DOHH2 (cell line): Measurements from ENCODE around the gene ING1.

Experiments used
- H3F3A ChIP-seq: fragments of 200-600 bp; sonication (generic), shearing (Covaris generic); 2 replicates; pipeline ENCODE4 v1.6.0; 2016; ENCODE audit warnings: antibody characterized with exemption, mild to moderate bottlenecking; ENCODE audit not compliant: control insufficient read depth, insufficient read depth
- H3K27ac ChIP-seq: fragments of 200-600 bp; sonication (generic); 2 replicates; pipeline ENCODE4 v1.5.1; 2014; ENCODE audit warnings: low read depth, mild to moderate bottlenecking, low read length, moderate library complexity
- H3K27me3 ChIP-seq: fragments of 200-600 bp; sonication (generic); 2 replicates; pipeline ENCODE4 v1.6.1; 2014; ENCODE audit warnings: mild to moderate bottlenecking, low read length, mixed read lengths; ENCODE audit not compliant: control insufficient read depth
- H3K36me3 ChIP-seq: fragments of 200-600 bp; sonication (generic); 2 replicates; pipeline ENCODE4 v1.6.1; 2014; ENCODE audit warnings: mild to moderate bottlenecking, low read length, moderate library complexity, mixed read lengths; ENCODE audit not compliant: control insufficient read depth
- H3K4me1 ChIP-seq: fragments of 200-600 bp; sonication (generic); 2 replicates; pipeline ENCODE4 v1.6.1; 2014; ENCODE audit warnings: mild to moderate bottlenecking, low read length, mixed read lengths; ENCODE audit not compliant: control insufficient read depth
- H3K4me2 ChIP-seq: fragments of 200-600 bp; sonication (generic); 2 replicates; pipeline ENCODE4 v1.6.0; 2014; ENCODE audit warnings: mild to moderate bottlenecking, low read length, moderate library complexity
- H3K4me3 ChIP-seq: fragments of 200-600 bp; sonication (generic); 2 replicates; pipeline ENCODE4 v1.5.1; 2014; ENCODE audit warnings: mild to moderate bottlenecking, low read length, mixed read lengths
- H3K79me2 ChIP-seq: fragments of 200-600 bp; sonication (generic); 2 replicates; pipeline ENCODE4 v1.6.1; 2014; ENCODE audit warnings: mild to moderate bottlenecking, low read length, mixed read lengths; ENCODE audit not compliant: control insufficient read depth
- H3K9me2 ChIP-seq: fragments of 200-600 bp; sonication (generic); replicated peaks from 2 replicates; pipeline ENCODE4 v1.6.1; 2014; ENCODE audit warnings: mild to moderate bottlenecking, low read length, mixed read lengths; ENCODE audit not compliant: control insufficient read depth
- H3K9me3 ChIP-seq: fragments of 200-600 bp; sonication (generic); 2 replicates; pipeline ENCODE4 v1.6.1; 2014; ENCODE audit warnings: antibody characterized with exemption, low read length, mixed read lengths; ENCODE audit not compliant: control insufficient read depth, insufficient read depth
- H4K20me1 ChIP-seq: fragments of 200-600 bp; sonication (generic); 2 replicates; pipeline ENCODE4 v1.6.0; 2014; ENCODE audit warnings: low read depth, mild to moderate bottlenecking, antibody characterized with exemption, low read length, moderate library complexity; ENCODE audit not compliant: control insufficient read depth, insufficient read depth
- CTCF ChIP-seq: fragments of 200-600 bp; sonication (generic); IDR thresholded peaks from one replicate; pipeline ENCODE4 v1.5.1; 2014; ENCODE audit warnings: antibody characterized with exemption, mild to moderate bottlenecking, low read depth, low read length; ENCODE audit not compliant: poor library complexity, severe bottlenecking
- EZH2phosphoT487 ChIP-seq: fragments of 200-600 bp; sonication (generic); IDR thresholded peaks from 2 replicates; pipeline ENCODE4 v1.6.1; 2017; ENCODE audit warnings: borderline replicate concordance, mild to moderate bottlenecking, antibody characterized with exemption, low read length, moderate library complexity, mixed read lengths

The ING1 gene

GRCh38 chr13:110731072-110731471, 17.6 kb downstream of the ING1 start:
- no peak overlapping the region for H3K4me2 ChIP-seq
- no peaks in the 10 kb centered on the region for H3K79me2 ChIP-seq
- H3K4me1 ChIP-seq, result no peaks in the 10 kb centered on the region
- no peaks in the 10 kb centered on the region for H3K9me2 ChIP-seq
- H3F3A ChIP-seq, result no peaks in the 10 kb centered on the region
- no peaks in the 10 kb centered on the region for H3K36me3 ChIP-seq
- TF ChIP-seq EZH2phosphoT487 (no peak), CTCF (no peak)
- no peak overlapping the region for H3K27ac ChIP-seq
- H4K20me1 ChIP-seq, result no peaks in the 10 kb centered on the region
- H3K27me3 ChIP-seq, result no peaks in the 10 kb centered on the region
- H3K9me3 ChIP-seq, result no peaks in the 10 kb centered on the region
- no peak overlapping the region for H3K4me3 ChIP-seq

GRCh38 chr13:110734561-110734960, 21.1 kb downstream of the ING1 start:
- no peak overlapping the region for H3K4me2 ChIP-seq
- H3K4me3 ChIP-seq, result no peak overlapping the region
- no peaks in the 10 kb centered on the region for H3K4me1 ChIP-seq
- H3K27ac ChIP-seq, result no peak overlapping the region
- no peaks in the 10 kb centered on the region for H3F3A ChIP-seq
- H3K9me3 ChIP-seq, result peaks cover 9% of the 10 kb centered on the region
- no peaks in the 10 kb centered on the region for H3K36me3 ChIP-seq
- TF ChIP-seq CTCF, result no peak
- TF ChIP-seq EZH2phosphoT487, result no peak
- H3K27me3 ChIP-seq, result no peaks in the 10 kb centered on the region
- no peaks in the 10 kb centered on the region for H3K9me2 ChIP-seq
- H4K20me1 ChIP-seq, result no peaks in the 10 kb centered on the region
- no peaks in the 10 kb centered on the region for H3K79me2 ChIP-seq

GRCh38 chr13:110737555-110737954, 24.1 kb downstream of the ING1 start:
- Histone ChIP-seq H3K4me2 (no peak overlapping the region), H3K9me2 (no peaks in the 10 kb centered on the region), H3K27me3 (no peaks in the 10 kb centered on the region), H3K36me3 (no peaks in the 10 kb centered on the region), H4K20me1 (no peaks in the 10 kb centered on the region), H3K4me1 (no peaks in the 10 kb centered on the region), H3K4me3 (no peak overlapping the region), H3K9me3 (peaks cover 9% of the 10 kb centered on the region), H3F3A (no peaks in the 10 kb centered on the region), H3K27ac (no peak overlapping the region), H3K79me2 (no peaks in the 10 kb centered on the region)
- TF ChIP-seq EZH2phosphoT487 (no peak), CTCF (no peak)

- no peak for TF ChIP-seq EZH2phosphoT487
- H3F3A ChIP-seq, result no peaks in the 10 kb centered on the region
- H4K20me1 ChIP-seq, result no peaks in the 10 kb centered on the region
- H3K27me3 ChIP-seq, result no peaks in the 10 kb centered on the region
- H3K27ac ChIP-seq, result no peak overlapping the region
- H3K4me3 ChIP-seq, result no peak overlapping the region
- no peak overlapping the region for H3K4me2 ChIP-seq
- H3K36me3 ChIP-seq, result no peaks in the 10 kb centered on the region
- no peaks in the 10 kb centered on the region for H3K9me2 ChIP-seq
- H3K4me1 ChIP-seq, result no peaks in the 10 kb centered on the region
- H3K79me2 ChIP-seq, result no peaks in the 10 kb centered on the region
- peaks cover 17% of the 10 kb centered on the region for H3K9me3 ChIP-seq
Observed at GRCh38 chr13:110743687-110744086, 30.2 kb downstream of the ING1 start.
